ENCODE measurements around the gene PSME3.

Gene PSME3

DNA sequence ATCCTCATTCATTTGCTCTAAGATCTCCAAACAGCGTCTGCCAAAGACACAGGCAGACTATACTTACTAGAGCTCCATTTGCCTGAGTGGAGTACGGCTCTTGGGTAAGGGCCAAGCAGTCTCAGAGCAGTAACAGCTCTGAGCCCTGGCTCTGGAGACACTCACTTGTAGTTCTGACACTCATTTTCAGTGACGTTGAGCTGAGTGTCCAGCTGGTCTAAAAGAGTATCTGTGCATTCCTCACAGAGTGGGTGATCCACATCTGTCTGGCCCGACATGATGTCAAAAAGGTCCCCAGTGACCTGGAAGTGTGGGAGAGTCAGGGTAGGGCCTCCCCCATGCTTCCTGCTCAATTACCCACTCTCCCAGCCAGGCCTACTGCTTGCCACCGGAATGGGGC is 14.8 kb upstream of the PSME3 start:
- DNase-seq, result no peak

DNA sequence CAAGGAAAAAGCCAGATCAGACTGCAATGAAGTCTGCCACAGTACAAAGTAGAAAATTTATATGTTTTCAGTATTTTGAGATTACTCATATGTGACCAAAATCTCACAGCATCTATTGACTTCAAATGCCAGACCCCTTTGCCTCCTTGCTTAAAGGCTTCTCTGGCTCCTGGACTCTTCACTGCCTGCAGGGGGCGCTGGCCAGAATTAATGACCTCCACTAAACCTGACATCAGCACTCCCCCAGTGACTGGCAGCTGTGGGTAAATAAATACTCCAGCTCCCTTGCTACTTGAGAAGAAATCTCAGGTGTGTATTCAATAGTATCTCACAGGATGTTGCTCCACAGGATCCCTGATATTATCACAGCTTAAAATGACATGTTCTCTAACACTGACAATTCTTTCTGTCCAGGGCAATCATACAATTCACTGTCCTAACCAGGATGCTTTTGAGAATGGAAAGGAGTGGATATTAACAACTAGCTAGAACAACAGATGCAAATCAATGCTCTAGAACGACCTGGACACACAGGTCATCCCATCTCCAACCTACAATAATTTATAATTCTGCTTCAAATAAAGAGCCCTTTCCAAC is 13.2 kb upstream of the PSME3 start:
- DNase-seq, result peak; percentile 54

DNA sequence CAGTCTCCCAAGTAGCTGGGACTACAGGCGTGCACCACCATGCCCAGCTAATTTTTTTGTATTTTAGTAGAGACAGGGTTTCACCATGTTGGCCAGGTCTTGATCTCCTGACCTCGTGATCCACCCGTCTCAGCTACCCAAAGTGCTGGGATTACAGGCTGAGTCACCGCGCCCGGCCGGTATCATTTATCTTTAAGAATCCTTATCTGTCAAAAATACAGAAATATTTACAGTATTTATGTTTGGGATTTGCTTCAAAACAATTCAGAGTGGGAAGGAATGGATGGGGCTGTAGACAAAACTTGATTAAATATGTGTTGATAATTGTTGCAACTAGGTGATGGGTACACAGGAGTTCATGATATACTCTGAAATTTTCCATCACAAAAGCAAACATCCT is 12.0 kb upstream of the PSME3 start:
- no peak for DNase-seq

DNA sequence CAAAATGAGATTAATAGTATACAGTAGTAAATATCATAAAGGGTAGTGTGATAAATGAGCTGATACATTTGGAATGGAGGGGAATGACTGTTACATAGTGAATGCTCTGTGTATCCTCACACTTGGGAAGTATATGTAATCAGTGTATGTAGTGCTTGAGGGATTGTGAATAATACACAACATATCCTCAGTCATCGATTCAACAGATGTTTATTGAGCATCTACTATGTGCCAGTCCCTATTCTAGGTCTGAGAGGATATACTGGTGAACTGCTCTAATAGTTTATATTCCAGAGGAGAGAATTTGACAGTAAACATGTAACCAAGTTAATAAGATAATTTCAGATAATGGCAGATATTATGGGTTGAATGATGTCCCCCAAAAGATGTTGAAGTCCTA is 5.7 kb upstream of the PSME3 start:
- DNase-seq, result no peak

DNA sequence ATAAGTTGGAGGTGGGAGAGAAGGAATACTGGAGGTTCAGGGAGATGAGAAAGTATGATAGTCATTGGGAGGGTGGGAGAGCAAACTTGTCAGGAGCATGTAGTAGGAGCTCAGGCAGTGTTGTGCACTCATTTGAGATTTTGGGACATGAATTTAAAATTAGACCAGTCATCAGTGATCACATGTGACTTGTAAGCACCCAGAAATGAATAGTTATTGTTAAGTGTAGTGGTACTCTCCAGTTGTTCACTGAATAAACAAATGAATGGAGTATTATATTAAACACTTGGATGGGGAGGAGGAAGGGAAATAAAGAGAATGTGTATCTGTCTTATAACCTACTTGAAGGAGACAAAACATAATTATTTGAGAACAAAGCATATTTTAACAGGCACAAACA is 2.2 kb upstream of the PSME3 start:
- DNase-seq, result no peak

DNA sequence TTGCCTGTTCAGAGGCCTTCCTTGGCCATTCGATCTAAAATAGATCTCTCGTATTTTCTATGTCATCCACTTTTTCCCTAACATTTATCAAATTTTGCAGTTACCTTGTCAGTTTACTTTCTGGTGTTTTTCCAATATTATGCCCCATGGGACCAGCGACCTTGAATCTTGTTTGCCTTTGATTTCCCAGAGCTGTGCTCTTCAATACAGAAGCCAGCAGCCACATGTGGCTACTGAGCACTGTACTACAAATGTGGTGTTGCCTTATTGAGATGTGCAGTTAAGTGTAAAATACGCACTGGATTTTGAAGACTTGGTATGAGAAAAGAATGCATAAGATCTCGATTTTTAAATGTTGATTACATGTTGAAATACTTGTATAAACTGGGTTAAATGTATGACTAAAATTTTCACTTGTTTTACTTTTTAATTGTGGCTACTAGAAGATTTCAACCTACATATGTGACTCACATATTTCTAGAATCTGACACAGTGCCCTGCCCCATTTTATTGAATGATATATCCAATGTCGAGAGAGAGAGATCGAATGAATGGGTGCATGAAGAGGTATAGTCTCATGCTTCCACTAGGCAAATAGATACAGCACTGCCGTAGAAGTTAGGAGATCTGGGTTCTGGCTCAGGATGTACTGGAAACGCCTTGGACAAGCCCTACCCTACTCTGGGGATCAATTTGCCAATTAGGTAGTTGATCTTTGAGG is 824 bp upstream of the PSME3 start:
- DNase-seq, result no peak

DNA sequence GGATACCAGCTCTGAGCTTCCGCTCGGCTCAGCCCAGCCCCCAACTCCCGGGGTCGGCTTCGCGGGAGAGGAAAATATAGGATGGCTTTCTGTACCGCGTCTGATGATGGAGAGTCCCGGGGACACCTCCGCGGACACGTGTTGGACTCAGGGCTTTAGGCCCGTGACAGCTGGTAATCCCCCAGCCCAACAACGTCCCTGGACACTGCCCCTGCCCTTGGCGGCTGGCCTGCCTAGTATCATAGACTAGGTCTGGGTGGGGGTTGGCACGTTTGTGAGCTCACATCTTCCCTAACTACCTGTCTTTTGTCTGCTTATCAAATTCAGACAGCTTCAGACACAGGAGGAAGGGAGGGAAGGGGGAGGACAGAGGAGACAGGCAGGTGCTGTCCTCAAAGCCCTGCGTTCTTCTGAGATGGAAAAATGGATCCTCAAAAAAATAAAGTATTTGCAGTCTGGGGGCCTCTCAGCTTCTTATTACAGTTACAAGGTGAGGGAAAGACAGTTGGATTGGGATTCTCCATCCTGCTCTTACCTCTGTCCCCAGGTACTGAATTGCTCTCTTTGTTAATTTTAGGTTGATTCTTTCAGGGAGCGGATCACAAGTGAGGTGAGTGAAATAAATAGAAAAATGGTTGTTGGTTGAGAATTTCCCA is 698 bp downstream of the PSME3 start:
- peak; percentile 18 for DNase-seq

DNA sequence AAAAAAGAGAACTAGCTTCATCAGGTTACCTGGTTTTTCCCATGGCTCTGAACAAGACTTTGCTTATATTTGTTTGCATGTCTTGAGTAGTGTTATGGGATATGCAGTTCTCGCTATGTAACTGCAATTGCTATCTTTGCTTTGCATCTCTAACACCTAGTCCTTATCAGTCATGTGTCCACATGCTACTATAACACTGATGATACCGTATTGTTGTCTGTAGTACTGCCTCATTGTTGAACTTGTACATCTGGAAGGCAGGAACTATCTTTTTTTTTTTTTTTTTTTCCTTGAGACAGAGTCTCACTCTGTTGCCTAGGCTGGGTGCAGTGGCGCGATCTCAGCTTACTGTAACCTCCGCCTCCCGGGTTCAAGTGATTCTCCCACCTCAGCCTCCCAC is 2.5 kb downstream of the PSME3 start:
- DNase-seq, result no peak

DNA sequence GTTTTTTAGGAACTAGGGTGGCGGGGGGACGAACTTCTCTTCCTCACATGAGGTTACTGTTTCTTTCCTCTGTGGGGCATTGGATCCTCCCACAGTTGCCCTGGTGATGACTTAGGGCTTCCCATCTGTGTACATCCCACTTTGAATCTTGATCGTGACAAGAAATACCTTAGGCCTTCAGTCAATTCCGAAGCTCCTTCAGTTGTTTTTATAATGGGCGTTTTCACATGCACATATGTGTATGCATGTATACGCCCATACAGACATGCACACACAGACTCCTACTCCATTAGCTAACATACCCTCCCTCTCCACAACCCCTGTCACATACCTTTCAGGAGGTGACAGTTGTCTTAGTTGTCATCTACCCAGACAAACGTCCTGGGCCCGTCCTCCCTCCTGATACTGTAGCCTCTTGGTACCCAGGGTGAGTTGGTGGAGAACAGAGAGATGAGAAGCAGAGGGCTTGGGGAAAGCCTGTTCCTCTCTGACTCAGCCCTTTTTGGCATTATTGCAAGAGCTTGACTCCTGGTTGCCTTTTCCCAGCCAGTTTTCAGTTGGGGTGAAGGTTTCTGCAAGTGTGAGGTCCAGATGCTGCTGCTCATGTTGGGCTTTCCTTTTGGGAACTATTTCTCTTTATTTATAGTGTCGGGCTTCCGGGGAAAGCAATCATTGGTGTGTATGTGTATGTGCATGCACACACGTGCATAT is 8.9 kb downstream of the PSME3 start:
- DNase-seq, result no peak

DNA sequence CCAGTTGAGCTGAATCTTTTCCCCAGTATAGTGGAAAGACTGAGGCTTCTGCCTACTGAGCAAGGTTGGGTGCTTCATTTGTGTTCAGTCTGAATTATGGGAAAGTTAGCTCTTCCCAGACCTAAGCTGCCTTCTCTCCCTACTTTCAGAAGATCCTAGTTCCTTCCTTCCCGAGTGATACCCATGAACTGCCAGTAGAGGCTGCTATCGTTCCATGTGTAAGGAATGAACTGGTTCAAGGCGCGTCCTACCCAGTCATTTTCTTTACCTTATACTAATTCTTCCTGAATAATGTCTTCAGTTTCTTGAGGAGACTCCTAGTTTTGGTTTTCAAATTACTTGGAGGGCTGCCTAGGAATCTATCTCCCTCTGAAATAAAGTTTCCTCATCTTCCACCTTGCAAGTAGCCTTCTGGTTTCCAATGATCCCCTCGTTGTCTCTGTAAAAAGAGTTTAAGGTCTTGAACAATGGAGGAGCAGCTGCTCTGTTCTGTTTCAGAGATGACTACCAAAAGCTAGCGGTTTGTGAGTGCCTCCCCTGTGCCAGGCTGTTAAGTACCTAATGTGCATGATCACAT is 10.2 kb downstream of the PSME3 start:
- peak; percentile 59 for DNase-seq

DNA sequence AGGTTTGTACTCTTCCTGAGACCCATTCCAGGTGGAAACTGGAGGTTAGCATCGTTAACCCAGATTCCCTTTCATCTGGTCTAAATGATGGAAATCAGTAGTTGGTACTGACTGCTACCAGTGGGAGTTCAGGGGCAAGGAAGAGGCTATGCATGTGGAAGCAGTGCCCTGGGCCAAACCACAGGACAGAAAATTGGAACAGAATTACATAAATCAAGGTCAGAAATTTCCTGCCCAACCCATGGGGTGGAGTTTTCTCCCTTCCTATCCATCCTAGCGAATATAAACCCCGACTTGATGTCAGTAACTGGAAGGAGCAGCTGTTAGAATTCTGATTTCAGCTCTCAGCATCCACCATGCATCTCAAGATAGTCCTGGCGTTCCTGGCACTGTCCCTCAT is 11.1 kb downstream of the PSME3 start, which contains the start of gene AOC2:
Gene AOC2 (plus strand): TSS at position 310 of the 400 bp plus-strand sequence. CDS start 47 bp downstream, at position 357.
- DNase-seq, result no peak

DNA sequence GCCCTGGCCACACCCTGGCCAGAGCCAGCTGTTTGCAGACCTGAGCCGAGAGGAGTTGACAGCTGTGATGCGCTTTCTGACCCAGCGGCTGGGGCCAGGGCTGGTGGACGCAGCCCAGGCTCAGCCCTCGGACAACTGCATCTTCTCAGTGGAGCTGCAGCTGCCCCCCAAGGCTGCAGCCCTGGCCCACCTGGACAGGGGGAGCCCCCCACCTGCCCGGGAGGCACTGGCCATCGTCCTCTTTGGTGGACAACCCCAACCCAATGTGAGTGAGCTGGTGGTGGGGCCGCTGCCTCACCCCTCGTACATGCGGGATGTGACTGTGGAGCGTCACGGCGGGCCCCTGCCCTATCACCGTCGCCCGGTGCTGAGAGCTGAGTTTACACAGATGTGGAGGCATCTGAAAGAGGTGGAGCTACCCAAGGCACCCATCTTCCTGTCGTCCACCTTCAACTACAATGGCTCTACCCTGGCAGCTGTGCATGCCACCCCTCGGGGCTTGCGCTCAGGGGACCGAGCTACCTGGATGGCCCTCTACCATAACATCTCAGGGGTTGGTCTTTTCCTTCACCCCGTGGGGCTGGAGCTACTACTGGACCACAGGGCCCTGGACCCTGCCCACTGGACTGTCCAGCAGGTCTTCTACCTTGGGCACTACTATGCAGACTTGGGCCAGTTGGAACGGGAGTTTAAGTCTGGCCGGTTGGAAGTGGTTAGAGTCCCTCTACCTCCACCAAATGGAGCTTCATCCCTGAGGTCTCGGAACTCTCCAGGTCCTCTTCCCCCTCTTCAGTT is 11.8 kb downstream of the PSME3 start:
- DNase-seq, result no peak

DNA sequence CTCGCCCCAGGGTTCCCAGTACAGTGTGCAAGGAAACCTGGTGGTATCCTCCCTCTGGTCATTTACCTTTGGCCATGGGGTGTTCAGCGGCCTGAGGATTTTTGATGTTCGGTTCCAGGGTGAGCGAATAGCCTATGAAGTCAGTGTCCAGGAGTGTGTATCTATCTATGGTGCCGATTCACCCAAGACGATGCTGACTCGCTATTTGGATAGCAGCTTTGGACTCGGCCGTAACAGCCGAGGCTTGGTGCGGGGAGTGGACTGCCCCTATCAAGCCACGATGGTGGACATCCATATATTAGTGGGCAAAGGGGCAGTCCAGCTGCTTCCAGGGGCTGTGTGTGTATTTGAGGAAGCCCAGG is 12.3 kb downstream of the PSME3 start:
- DNase-seq, result no peak

DNA sequence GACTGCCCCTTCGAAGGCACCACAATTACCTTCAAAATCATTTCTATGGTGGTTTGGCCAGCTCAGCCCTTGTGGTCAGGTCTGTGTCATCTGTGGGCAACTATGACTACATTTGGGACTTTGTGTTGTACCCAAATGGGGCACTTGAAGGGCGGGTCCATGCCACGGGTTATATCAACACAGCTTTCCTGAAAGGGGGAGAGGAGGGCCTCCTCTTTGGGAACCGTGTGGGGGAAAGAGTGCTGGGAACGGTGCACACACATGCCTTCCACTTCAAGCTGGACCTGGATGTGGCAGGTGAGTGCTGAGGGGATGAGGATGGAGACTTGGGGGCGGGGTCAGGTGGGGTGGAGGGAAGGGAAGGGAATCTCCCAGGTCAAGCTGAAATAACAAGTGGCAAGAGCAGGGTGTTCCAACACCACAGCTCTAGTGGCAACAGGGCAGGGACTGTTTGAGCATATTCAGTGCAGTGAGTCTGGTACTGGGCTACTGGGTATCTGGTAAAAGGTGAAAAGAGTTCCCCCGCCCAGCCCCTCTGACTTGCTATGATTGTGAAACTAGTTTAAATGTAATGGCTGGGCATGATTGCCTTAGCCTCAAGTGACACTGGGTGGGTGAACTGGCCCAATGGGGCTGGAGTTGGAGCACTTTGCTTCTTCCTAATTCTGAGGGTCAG is 12.9 kb downstream of the PSME3 start:
- no peak for DNase-seq

DNA sequence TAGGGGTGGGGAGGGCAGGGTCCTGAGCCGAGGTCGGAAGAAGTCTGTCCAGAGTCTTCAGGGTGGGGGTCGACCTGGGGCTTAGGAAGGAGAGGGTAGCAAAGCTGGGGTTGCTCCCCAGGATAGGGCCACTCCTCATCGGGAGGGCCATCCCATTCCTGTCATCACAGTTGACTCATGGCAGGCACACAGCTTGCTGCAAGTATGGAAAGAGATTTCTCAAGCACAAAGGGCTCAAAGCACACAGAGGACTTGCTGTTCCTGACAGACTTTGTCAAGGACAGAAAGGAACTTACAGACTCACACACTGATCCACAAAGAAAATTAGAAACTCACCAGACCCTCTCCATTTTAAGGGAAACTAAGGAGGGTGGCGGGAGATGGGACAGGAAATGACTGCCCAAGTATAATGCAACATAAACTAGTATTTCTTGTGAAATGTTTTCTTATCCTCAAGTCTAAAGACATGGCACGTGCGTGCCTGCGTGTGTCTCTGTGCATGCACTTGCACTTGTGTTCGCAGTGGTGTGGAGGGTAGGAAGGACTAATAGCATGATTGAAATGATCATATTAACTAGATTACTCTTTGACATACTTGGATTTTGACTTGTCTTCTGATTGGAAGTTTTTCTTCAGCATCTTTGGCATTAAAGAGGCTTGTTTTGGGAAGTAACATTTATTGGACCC is 13.5 kb downstream of the PSME3 start:
- no peak for DNase-seq

DNA sequence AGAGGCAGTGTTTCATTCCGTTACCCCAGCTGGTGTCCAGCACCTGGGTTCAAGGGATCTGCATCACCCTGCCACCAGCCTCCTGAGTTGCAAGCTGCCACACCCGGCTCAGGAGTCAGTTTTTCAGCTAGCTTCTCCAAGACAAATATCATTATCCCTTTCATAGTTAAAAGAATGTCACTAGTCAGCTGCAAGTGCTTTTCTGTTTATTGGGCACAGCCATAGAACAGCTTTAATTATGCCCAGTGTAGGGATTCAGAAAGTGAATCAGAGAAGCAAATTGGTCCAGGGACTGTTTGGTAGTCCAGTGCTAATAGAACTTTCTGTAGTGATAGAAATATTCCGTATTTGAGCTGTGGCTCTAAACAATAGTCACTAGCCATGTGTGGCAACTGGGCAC is 14.9 kb downstream of the PSME3 start:
- no peak for DNase-seq

DNA sequence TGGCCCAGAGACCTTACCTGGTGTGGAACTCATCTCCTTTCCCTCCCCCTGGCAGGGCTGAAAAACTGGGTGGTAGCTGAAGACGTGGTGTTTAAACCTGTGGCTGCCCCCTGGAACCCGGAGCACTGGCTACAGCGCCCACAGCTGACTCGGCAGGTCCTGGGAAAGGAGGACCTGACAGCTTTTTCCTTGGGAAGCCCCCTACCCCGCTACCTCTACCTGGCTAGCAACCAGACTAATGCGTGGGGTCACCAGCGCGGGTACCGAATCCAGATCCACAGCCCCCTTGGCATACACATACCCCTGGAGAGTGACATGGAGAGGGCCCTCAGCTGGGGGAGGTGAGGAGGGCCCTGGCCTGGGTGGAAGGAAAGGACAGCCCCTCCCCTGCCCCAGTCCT is 15.8 kb downstream of the PSME3 start:
- no peak for DNase-seq

DNA sequence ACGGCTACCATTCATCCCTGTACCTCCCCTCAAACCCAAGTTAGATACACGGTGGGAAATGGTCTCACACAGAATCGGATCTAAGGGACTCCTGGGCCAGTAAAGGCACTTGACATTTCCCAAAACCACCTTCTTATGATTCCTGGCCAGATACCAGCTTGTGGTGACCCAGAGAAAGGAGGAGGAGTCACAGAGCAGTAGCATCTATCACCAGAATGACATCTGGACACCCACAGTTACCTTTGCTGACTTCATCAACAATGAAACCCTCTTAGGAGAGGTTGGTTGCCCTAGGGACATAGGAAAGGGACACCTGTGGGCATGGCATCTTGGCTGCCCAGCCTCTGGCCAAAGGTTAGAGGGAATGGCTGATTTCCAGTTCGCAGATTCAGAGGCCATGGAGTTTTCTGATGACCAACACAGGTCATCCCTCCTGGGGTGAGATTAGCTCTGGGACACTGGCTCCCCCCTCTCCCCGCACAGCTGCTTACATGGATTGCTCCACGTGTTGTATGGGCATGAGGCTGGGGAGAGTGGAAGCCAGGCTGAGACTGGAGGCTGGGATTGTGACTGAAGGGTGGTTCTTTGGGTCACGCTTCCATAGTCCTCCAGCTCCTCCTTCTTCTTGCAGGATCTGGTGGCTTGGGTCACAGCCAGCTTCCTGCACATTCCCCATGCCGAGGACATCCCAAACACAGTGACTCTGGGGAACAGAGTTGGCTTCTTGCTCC is 16.4 kb downstream of the PSME3 start:
- no peak for DNase-seq

DNA sequence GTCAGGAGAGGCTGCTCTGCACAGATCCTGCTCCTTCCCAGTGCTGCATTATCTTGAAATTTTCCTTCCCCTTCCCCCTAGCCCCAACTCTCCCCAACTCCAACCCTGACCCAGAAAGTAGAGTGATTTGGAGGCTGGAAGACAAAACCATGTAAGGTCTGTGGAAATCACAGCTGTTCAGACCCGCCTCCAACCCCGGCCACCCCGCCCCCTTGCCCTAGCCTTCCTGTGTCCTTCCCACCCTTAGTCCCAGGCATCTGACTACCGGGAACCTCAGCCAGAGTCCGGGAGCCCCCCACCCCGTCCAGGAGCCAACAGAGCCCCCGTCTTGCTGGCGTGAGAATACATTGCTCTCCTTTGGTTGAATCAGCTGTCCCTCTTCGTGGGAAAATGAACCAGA is 17.8 kb downstream of the PSME3 start, which contains the start of gene AOC3:
Gene AOC3 (plus strand): TSS at position 246 of the 400 bp plus-strand sequence. CDS start 145 bp downstream, at position 391.
- no peak for DNase-seq
